Ovary (tissue), 3 donors: ENCODE data around the gene RASAL2.

Source experiments
- EP300 ChIP-seq: sonication (generic); formaldehyde crosslinking; IDR thresholded peaks from one replicate; pipeline ENCODE4 v1.6.1; 2017; ENCODE audit warnings: antibody characterized with exemption
- POLR2A ChIP-seq: fragments of 450-650 bp; IDR thresholded peaks from one replicate; pipeline ENCODE4 v1.6.1; 2017; ENCODE audit warnings: antibody characterized with exemption, mild to moderate bottlenecking, moderate library complexity
- TF ChIP-seq, protein P1 (sequence below), 3 donors: fragments of 450-650 bp in 2 of 3; fragments of 200-600 bp in 1 of 3; IDR thresholded peaks; one replicate each; pipeline versions ENCODE4 v1.5.1 to v1.8.0; 2016 to 2022; ENCODE audit warnings: antibody characterized with exemption in 3 of 3, mild to moderate bottlenecking in 1 of 3
- donor health status: DM: no; HTN: no; CAD: no.

DNA sequence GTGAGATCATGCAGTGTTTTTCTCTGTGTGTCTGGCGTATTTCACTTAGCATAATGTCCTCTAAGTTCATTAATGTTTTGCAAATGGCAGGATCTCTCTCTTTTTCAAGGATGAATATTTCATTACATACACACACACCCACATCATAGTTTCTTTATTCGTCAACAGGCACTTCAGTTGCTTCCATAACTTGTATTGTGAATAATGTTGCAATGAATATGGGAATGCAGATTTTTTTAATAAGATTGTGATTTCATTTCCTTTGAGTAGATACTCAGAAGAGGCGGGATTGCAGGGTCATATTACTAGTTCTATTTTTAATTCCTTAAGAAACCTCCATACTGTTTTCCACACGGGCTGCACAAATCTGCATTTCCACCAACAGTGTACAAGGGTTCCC is 268.8 kb downstream of the RASAL2 start:
- TF ChIP-seq, protein P1, sequence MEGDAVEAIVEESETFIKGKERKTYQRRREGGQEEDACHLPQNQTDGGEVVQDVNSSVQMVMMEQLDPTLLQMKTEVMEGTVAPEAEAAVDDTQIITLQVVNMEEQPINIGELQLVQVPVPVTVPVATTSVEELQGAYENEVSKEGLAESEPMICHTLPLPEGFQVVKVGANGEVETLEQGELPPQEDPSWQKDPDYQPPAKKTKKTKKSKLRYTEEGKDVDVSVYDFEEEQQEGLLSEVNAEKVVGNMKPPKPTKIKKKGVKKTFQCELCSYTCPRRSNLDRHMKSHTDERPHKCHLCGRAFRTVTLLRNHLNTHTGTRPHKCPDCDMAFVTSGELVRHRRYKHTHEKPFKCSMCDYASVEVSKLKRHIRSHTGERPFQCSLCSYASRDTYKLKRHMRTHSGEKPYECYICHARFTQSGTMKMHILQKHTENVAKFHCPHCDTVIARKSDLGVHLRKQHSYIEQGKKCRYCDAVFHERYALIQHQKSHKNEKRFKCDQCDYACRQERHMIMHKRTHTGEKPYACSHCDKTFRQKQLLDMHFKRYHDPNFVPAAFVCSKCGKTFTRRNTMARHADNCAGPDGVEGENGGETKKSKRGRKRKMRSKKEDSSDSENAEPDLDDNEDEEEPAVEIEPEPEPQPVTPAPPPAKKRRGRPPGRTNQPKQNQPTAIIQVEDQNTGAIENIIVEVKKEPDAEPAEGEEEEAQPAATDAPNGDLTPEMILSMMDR (IDR thresholded peaks at IDR 0.05) = no peak
- no peak for TF ChIP-seq POLR2A
- no peak for TF ChIP-seq EP300
